Left lung (tissue), 10 donors: ENCODE data around the gene PRKCE. TPM values are rescaled to one million over a fixed set of nuclear protein-coding genes. Genes with fewer than 3 reads are reported as not detected.
A peak's percentile ranks its signal among the peaks of the same experiment; 100 is the strongest.

ENCODE experiments used
- ATAC-seq: fragments of 200-7000 bp; cut with Tn5 transposase; one replicate; pipeline ENCODE4 v1.9.1; 2020; ENCODE audit warnings: moderate library complexity
- DNase-seq, 4 donors: peaks; one replicate each; pipeline ENCODE4 v3.0.0-alpha.2; 2013 to 2020
- H3K27ac ChIP-seq, 2 donors: fragments of 200-600 bp; sonication (generic) in 1 of 2; one replicate each; pipeline versions ENCODE4 v1.5.0 to v1.8.0; 2020 to 2021
- H3K27me3 ChIP-seq, 2 donors: fragments of 200-600 bp; sonication (generic) in 1 of 2; one replicate each; pipeline versions ENCODE4 v1.5.0 to v1.8.0; 2020 to 2021
- H3K36me3 ChIP-seq, 2 donors: fragments of 200-600 bp; sonication (generic) in 1 of 2; one replicate each; pipeline versions ENCODE4 v1.5.0 to v1.8.0; 2020 to 2021
- H3K4me1 ChIP-seq, 2 donors: fragments of 200-600 bp; one replicate each; pipeline ENCODE4 v1.8.0; 2021
- H3K4me3 ChIP-seq, 2 donors: fragments of 200-600 bp; sonication (generic) in 1 of 2; one replicate each; pipeline versions ENCODE4 v1.5.0 to v1.8.0; 2020 to 2021; ENCODE audit warnings: mild to moderate bottlenecking in 1 of 2
- H3K9me3 ChIP-seq, 2 donors: fragments of 200-600 bp; sonication (generic) in 1 of 2; one replicate each; pipeline versions ENCODE4 v1.5.0 to v1.8.0; 2020 to 2021
- intact Hi-C, 2 donors: fragments of 100-400 bp; cut with DNase I; formaldehyde crosslinking; loops; one replicate each; pipeline versions ENCODE4 v1.11.2 to v1.14.2; 2022
- polyA plus RNA-seq, 6 donors: library from polyadenylated mRNA; unstranded; fragments of 120-200 nt; gene quantifications; one replicate each; pipeline ENCODE4 v1.2.1, GENCODE V29; 2013; ENCODE audit not compliant: insufficient read length in 6 of 6
- total RNA-seq, 2 donors: library from RNA; stranded (reverse); fragmentation: NEBNext Ultra II Directional; extraction: Animal tissue kit (Norgen Biotek cat#: 25700); gene quantifications; one replicate each; pipeline ENCODE4 v1.2.1, GENCODE V29; 2021
- TF ChIP-seq, protein P1 (sequence below), 2 donors: fragments of 200-600 bp; sonication (generic) in 1 of 2; IDR thresholded peaks; one replicate each; pipeline versions ENCODE4 v1.5.0 to v1.8.0; 2021; ENCODE audit warnings: antibody characterized with exemption in 2 of 2
- donor health status: DM: no; HTN: yes; CAD: no.
- donor health status: DM: no; HTN: no; CAD: no.

The PRKCE gene
- total and polyA plus RNA-seq, 8 donors, result 12.0 to 56.9 (median 14.7) TPM

DNA sequence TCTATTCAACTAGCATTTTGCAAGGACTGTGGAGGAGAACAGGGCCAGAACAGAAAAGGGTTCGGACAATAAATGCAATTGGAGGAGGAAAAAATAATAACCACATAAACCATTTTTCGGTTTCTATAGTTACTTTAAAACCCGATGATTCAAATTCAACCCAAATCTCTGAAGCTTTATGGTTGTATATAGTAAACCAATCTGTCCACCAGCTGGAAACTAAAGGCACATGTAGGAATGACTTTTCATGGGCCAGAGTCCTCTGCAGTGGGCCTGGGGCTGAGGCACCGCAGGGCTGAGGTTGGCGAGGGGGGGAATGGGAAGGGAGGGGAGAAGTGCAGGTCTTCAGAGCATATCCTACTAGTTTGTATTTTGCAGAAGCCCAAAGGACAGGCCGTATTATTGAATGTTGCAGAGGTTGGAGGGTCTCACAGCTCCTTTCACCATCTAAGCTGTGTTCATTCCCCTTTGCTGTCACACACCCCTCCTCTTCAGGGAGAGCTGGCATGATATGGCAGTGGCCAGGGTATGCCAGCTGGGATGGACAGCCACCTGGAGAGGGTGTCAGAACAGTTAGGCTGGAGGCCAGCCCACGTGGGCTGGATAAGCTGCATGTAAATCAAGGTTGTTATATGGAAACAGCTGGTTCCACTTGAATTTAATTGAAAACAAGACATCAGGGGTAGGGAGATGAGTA is 267.1 kb downstream of the PRKCE start:
- H3K36me3 ChIP-seq, result no peaks in the 10 kb centered on the region
- H3K4me1 ChIP-seq, result peaks cover 8 to 18% of the 10 kb centered on the region in 2 donors
- intact Hi-C loops, result no loop called here
- no peak for ATAC-seq
- no peaks in the 10 kb centered on the region for H3K9me3 ChIP-seq
- H3K27ac ChIP-seq, result peak overlapping the region in 1 of 2 donors; percentile 31
- DNase-seq, result no peak
- no peak overlapping the region for H3K4me3 ChIP-seq
- H3K27me3 ChIP-seq, result no peaks in the 10 kb centered on the region
- TF ChIP-seq, protein P1, sequence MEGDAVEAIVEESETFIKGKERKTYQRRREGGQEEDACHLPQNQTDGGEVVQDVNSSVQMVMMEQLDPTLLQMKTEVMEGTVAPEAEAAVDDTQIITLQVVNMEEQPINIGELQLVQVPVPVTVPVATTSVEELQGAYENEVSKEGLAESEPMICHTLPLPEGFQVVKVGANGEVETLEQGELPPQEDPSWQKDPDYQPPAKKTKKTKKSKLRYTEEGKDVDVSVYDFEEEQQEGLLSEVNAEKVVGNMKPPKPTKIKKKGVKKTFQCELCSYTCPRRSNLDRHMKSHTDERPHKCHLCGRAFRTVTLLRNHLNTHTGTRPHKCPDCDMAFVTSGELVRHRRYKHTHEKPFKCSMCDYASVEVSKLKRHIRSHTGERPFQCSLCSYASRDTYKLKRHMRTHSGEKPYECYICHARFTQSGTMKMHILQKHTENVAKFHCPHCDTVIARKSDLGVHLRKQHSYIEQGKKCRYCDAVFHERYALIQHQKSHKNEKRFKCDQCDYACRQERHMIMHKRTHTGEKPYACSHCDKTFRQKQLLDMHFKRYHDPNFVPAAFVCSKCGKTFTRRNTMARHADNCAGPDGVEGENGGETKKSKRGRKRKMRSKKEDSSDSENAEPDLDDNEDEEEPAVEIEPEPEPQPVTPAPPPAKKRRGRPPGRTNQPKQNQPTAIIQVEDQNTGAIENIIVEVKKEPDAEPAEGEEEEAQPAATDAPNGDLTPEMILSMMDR (IDR thresholded peaks at IDR 0.05), result no peak

DNA sequence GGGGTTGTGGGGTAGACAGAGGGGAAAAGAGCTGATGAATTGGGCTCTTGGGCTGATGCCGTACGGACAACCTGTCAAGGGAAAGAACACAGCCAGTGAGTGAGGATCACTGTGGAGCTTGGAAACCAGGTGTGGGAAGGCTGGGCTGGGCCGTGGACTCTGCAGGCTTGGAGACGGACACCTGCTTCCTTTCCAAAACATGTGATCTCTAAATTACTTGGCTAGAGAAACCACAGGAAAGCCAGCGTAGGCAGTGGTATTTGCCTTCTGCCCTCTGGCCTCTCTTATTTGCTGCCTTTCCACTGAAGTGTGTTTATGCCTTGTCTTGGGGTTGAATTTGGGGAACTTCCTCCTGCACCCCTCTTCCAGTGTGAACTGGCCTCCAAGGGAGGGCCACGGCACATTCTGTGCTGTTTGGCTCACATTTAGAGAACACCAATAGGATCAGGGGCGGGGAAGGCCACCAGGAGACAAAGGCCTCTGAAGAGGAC is 267.7 kb downstream of the PRKCE start:
- H3K27me3 ChIP-seq, result no peaks in the 10 kb centered on the region
- H3K36me3 ChIP-seq, result no peaks in the 10 kb centered on the region
- DNase-seq (no peak), ATAC-seq (peak; percentile 23)
- intact Hi-C loops, result no loop called here
- H3K27ac ChIP-seq, result peak overlapping the region; percentile 7 to 31
- peaks cover 8 to 23% of the 10 kb centered on the region in 2 donors for H3K4me1 ChIP-seq
- H3K4me3 ChIP-seq, result no peak overlapping the region
- TF ChIP-seq, protein P1 (IDR thresholded peaks at IDR 0.05), result no peak
- no peaks in the 10 kb centered on the region for H3K9me3 ChIP-seq

DNA sequence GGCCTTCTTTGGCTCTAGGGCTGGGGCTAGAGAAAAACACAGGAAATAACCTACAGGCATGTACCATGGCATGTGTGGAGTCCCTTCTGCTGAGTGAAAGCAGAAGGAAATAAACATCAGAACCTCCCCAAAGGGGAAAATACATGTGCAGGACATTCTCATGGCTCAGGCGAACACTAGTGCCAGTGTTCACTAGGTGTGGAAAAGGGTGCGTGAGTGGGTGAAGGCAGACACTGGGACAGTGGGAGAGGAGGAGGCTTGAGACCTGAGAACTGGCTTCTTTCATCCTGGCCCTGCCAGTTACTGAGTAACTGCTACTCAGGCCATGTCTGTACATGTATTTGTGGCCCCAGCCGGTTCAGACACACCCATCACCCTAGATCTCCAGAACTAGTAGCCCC is 268.2 kb downstream of the PRKCE start:
- ATAC-seq, result no peak
- no peaks in the 10 kb centered on the region for H3K27me3 ChIP-seq
- TF ChIP-seq, protein P1 (IDR thresholded peaks at IDR 0.05), result no peak
- H3K4me1 ChIP-seq, result peaks cover 8 to 26% of the 10 kb centered on the region in 2 donors
- H3K4me3 ChIP-seq, result no peak overlapping the region
- no peak for DNase-seq
- peak overlapping the region; percentile 7 to 31 for H3K27ac ChIP-seq
- H3K36me3 ChIP-seq, result no peaks in the 10 kb centered on the region
- no peaks in the 10 kb centered on the region for H3K9me3 ChIP-seq
- intact Hi-C loops, result no loop called here

DNA sequence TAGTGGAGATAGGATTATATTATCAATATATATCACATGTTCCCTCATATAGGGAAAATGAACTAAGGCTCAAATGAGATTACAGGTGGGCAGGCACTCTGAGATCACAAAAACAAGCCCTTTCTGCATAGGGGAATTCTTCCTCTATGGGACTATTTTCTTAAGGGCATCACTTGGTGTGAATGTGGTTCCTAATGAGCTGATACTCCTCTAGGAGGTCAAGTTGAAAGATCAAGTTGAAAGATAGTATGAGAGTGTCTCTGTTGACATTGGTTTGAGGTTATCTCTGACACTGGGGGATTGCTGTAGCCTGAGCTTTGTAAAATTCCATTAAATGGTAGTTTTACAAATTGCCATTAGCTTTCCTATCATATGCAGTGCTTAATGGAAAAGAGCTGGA is 270.4 kb downstream of the PRKCE start:
- intact Hi-C loops, result no loop called here

DNA sequence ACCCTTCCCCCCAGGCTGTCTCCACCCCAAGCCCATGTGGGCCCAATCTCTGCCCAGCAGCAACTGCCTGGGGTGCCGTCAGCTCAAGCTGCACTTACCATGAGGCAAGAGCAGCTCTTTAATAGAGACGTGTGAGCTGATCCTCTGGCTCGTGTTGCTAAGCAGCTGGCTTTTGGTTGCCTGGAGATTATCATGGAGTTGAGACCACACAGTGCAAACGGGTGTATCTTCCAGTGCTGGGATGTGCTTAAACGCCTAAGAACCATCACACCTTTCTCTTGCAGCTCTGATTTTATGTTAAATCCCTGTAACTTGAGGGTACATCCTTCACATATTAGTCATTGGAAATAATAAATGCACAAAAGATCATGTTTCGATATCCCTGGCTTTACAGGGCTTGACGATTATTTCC is 271.1 kb downstream of the PRKCE start:
- ATAC-seq, result peak; percentile 58
- no peaks in the 10 kb centered on the region for H3K27me3 ChIP-seq
- no peaks in the 10 kb centered on the region for H3K9me3 ChIP-seq
- no peaks in the 10 kb centered on the region for H3K36me3 ChIP-seq
- DNase-seq, result peak in 2 of 4 donors; percentile 79 to 91
- H3K4me3 ChIP-seq, result no peak overlapping the region
- H3K4me1 ChIP-seq, result peaks cover 8 to 37% of the 10 kb centered on the region in 2 donors
- intact Hi-C loops, result no loop called here
- TF ChIP-seq, protein P1 (IDR thresholded peaks at IDR 0.05), result no peak
- H3K27ac ChIP-seq, result no peak overlapping the region

More for the DNA sequence above, 270.4 kb downstream of the PRKCE start:
- ATAC-seq (no peak), DNase-seq (no peak)
- H3K27me3 ChIP-seq, result no peaks in the 10 kb centered on the region
- peaks cover 8 to 37% of the 10 kb centered on the region in 2 donors for H3K4me1 ChIP-seq
- H3K9me3 ChIP-seq, result no peaks in the 10 kb centered on the region
- H3K4me3 ChIP-seq, result no peak overlapping the region
- H3K36me3 ChIP-seq, result no peaks in the 10 kb centered on the region
- H3K27ac ChIP-seq, result no peak overlapping the region
- TF ChIP-seq, protein P1 (IDR thresholded peaks at IDR 0.05), result no peak
